Neural cell (in vitro differentiated cells): ENCODE measurements around the gene RTP2. TPM values are rescaled to one million over a fixed set of nuclear protein-coding genes. Genes with fewer than 3 reads are reported as not detected.

Experiments used
- H2AFZ ChIP-seq: fragments of 200-600, 300-800 bp; sonication (generic), shearing (Covaris generic); 2 replicates; pipeline ENCODE4 v1.6.0; 2014; ENCODE audit warnings: low read depth, mild to moderate bottlenecking, antibody characterized with exemption, low read length, moderate library complexity
- H3F3A ChIP-seq: fragments of 200-600 bp; shearing (Covaris generic); 2 replicates; pipeline ENCODE4 v1.6.1; 2016; ENCODE audit warnings: mild to moderate bottlenecking, moderate library complexity, mixed read lengths, antibody characterized with exemption, low read length; ENCODE audit not compliant: insufficient read depth, poor library complexity, severe bottlenecking
- H3K27ac ChIP-seq: fragments of 200-600, 300-800 bp; sonication (generic), shearing (Covaris generic); 2 replicates; pipeline ENCODE4 v1.5.1; 2014; ENCODE audit warnings: mild to moderate bottlenecking, low read length, moderate library complexity
- H3K27me3 ChIP-seq: fragments of 300-800, 200-600 bp; sonication (generic), shearing (Covaris generic); 2 replicates; pipeline ENCODE4 v1.6.0; 2014; ENCODE audit warnings: mild to moderate bottlenecking, low read depth, low read length, moderate library complexity; ENCODE audit not compliant: insufficient read depth
- H3K36me3 ChIP-seq: fragments of 300-800, 200-600 bp; sonication (generic), shearing (Covaris generic); 2 replicates; pipeline ENCODE4 v1.5.1; 2014; ENCODE audit warnings: mild to moderate bottlenecking, antibody characterized with exemption, low read length, moderate library complexity; ENCODE audit not compliant: insufficient read depth
- H3K4me2 ChIP-seq: fragments of 300-800, 200-600 bp; sonication (generic), shearing (Covaris generic); 2 replicates; pipeline ENCODE4 v1.6.0; 2014; ENCODE audit warnings: mild to moderate bottlenecking, low read length
- H3K4me3 ChIP-seq: fragments of 300-800, 200-600 bp; sonication (generic), shearing (Covaris generic); 2 replicates; pipeline ENCODE4 v1.5.1; 2014; ENCODE audit warnings: mild to moderate bottlenecking, low read length, moderate library complexity
- H3K79me2 ChIP-seq: fragments of 200-600 bp; shearing (Covaris generic); replicated peaks from 2 replicates; pipeline ENCODE4 v1.6.0; 2014; ENCODE audit warnings: mild to moderate bottlenecking, low read length, moderate library complexity; ENCODE audit not compliant: insufficient read depth
- H3K9ac ChIP-seq: fragments of 300-800, 200-600 bp; sonication (generic), shearing (Covaris generic); 2 replicates; pipeline ENCODE4 v1.6.1; 2016; ENCODE audit warnings: mild to moderate bottlenecking, low read length, mixed read lengths
- H3K9me2 ChIP-seq: fragments of 200-600 bp; shearing (Covaris generic); 2 replicates; pipeline ENCODE4 v1.6.1; 2016; ENCODE audit warnings: mild to moderate bottlenecking, low read length, mixed read lengths; ENCODE audit not compliant: insufficient read depth
- H3K9me3 ChIP-seq: fragments of 200-600, 300-800 bp; sonication (generic), shearing (Covaris generic); 2 replicates; pipeline ENCODE4 v1.6.1; 2016; ENCODE audit warnings: mild to moderate bottlenecking, mixed run types, low read length, moderate library complexity, mixed read lengths
- H4K20me1 ChIP-seq: fragments of 200-600 bp; shearing (Covaris generic); 2 replicates; pipeline ENCODE4 v1.6.1; 2016; ENCODE audit warnings: mild to moderate bottlenecking, mixed run types; ENCODE audit not compliant: insufficient read depth
- CTCF ChIP-seq: fragments of 450-650 bp; IDR thresholded peaks from 2 replicates; pipeline ENCODE4 v1.5.1; 2014; ENCODE audit warnings: antibody characterized with exemption, mild to moderate bottlenecking, moderate library complexity; ENCODE audit not compliant: poor library complexity, severe bottlenecking
- EP300 ChIP-seq: fragments of 450-650 bp; conservative IDR thresholded peaks from 2 replicates; pipeline ENCODE4 v1.6.1; 2014; ENCODE audit warnings: antibody characterized with exemption, mild to moderate bottlenecking, moderate library complexity; ENCODE audit not compliant: poor library complexity, severe bottlenecking
- EZH2 ChIP-seq: fragments of 200-600, 300-800 bp; shearing (Covaris generic), sonication (generic); IDR thresholded peaks from 2 replicates; pipeline ENCODE4 v1.6.1; 2014; ENCODE audit warnings: antibody characterized with exemption, low read length, borderline replicate concordance, mild to moderate bottlenecking; ENCODE audit not compliant: insufficient read depth, poor library complexity, severe bottlenecking
- MXI1 ChIP-seq: fragments of 450-650 bp; conservative IDR thresholded peaks from 2 replicates; pipeline ENCODE4 v1.6.1; 2014; ENCODE audit warnings: antibody characterized with exemption, mild to moderate bottlenecking; ENCODE audit not compliant: poor library complexity, severe bottlenecking
- POLR2AphosphoS5 ChIP-seq: IDR thresholded peaks from 2 replicates; pipeline ENCODE4 v1.6.1; 2012
- RAD21 ChIP-seq: fragments of 450-650 bp; conservative IDR thresholded peaks from 2 replicates; pipeline ENCODE4 v1.6.1; 2014; ENCODE audit warnings: antibody characterized with exemption, mild to moderate bottlenecking, moderate library complexity
- REST ChIP-seq: IDR thresholded peaks from 2 replicates; pipeline ENCODE4 v1.6.1; 2012; ENCODE audit warnings: borderline replicate concordance
- SMC3 ChIP-seq: fragments of 450-650 bp; conservative IDR thresholded peaks from 2 replicates; pipeline ENCODE4 v1.6.1; 2014; ENCODE audit warnings: antibody characterized with exemption, mild to moderate bottlenecking, moderate library complexity; ENCODE audit not compliant: poor library complexity
- TAF1 ChIP-seq: IDR thresholded peaks from 2 replicates; pipeline ENCODE4 v1.6.1; 2012; ENCODE audit warnings: low read depth
- polyA plus RNA-seq: library from polyadenylated mRNA; depleted of rRNA; stranded (reverse); fragments of >200 nt; gene quantifications from 2 replicates; pipeline ENCODE4 v1.2.3, GENCODE V29; 2014

RTP2 gene
- polyA plus RNA-seq, 1 donor from 2014 or later, result not detected

GRCh38 chr3:187717572-187717971 is 15.2 kb upstream of the RTP2 start:
- H3K9me3 ChIP-seq, result no peaks in the 10 kb centered on the region
- H3K9ac ChIP-seq, result no peak overlapping the region
- H3K79me2 ChIP-seq, result no peaks in the 10 kb centered on the region
- no peak overlapping the region for H3K4me2 ChIP-seq
- H3K36me3 ChIP-seq, result no peaks in the 10 kb centered on the region
- no peak for TF ChIP-seq TAF1
- TF ChIP-seq POLR2AphosphoS5, result no peak
- no peak for TF ChIP-seq MXI1
- no peak for TF ChIP-seq RAD21
- TF ChIP-seq EP300, result no peak
- H2AFZ ChIP-seq, result no peak overlapping the region
- H3K27me3 ChIP-seq, result no peaks in the 10 kb centered on the region
- H3K9me2 ChIP-seq, result no peaks in the 10 kb centered on the region
- H3F3A ChIP-seq, result no peaks in the 10 kb centered on the region
- H4K20me1 ChIP-seq, result no peaks in the 10 kb centered on the region
- no peak overlapping the region for H3K27ac ChIP-seq
- no peak overlapping the region for H3K4me3 ChIP-seq

GRCh38 chr3:187714404-187714979 is 12.1 kb upstream of the RTP2 start:
- H3F3A ChIP-seq, result no peaks in the 10 kb centered on the region
- no peak overlapping the region for H2AFZ ChIP-seq
- H3K4me3 ChIP-seq, result no peak overlapping the region
- H3K9ac ChIP-seq, result no peak overlapping the region
- no peaks in the 10 kb centered on the region for H3K79me2 ChIP-seq
- H3K27ac ChIP-seq, result no peak overlapping the region
- H3K9me2 ChIP-seq, result no peaks in the 10 kb centered on the region
- H3K36me3 ChIP-seq, result no peaks in the 10 kb centered on the region
- no peaks in the 10 kb centered on the region for H3K27me3 ChIP-seq
- no peak overlapping the region for H3K4me2 ChIP-seq
- H4K20me1 ChIP-seq, result no peaks in the 10 kb centered on the region
- TF ChIP-seq TAF1 (no peak), MXI1 (no peak), EZH2 (no peak), REST (no peak), EP300 (no peak), RAD21 (peak; percentile 96), SMC3 (peak; percentile 95), CTCF (peak; percentile 95), POLR2AphosphoS5 (no peak)
- H3K9me3 ChIP-seq, result no peaks in the 10 kb centered on the region
